Fibroblast of lung (primary cell): Measurements from ENCODE around the gene LACRT. TPM values are rescaled to one million over a fixed set of nuclear protein-coding genes. Genes with fewer than 3 reads are reported as not detected.
"Not testable (repeated sequence)": the region's sequence is repeated elsewhere in the genome, so short reads cannot be mapped to it uniquely, and the experiment has no call there.

ENCODE experiments used
- DNase-seq, 2 donors: peaks; one replicate each; pipeline versions ENCODE4 v3.0.0 to v3.0.0-alpha.2; 2010; ENCODE audit warnings: low read depth in 2 of 2
- H2AFZ ChIP-seq: 2 replicates; pipeline ENCODE4 v1.5.1; 2012; ENCODE audit warnings: low read length, control low read depth, inconsistent platforms
- H3K27ac ChIP-seq: 2 replicates; pipeline ENCODE4 v1.5.1; 2011; ENCODE audit warnings: low read length, control low read depth; ENCODE audit not compliant: insufficient read depth
- H3K27me3 ChIP-seq: 2 replicates; pipeline ENCODE4 v1.5.1; 2011; ENCODE audit warnings: mild to moderate bottlenecking, low read length; ENCODE audit not compliant: control insufficient read depth, insufficient read depth
- H3K36me3 ChIP-seq: 2 replicates; pipeline ENCODE4 v1.5.1; 2011; ENCODE audit warnings: low read length; ENCODE audit not compliant: control insufficient read depth, insufficient read depth
- H3K4me1 ChIP-seq: 2 replicates; pipeline ENCODE4 v1.5.1; 2011; ENCODE audit warnings: low read length; ENCODE audit not compliant: control insufficient read depth, insufficient read depth; ENCODE audit errors: extremely low read depth
- H3K4me2 ChIP-seq: 2 replicates; pipeline ENCODE4 v1.5.1; 2011; ENCODE audit warnings: low read length, control low read depth; ENCODE audit not compliant: insufficient read depth; ENCODE audit errors: extremely low read depth
- H3K4me3 ChIP-seq, 4 experiments: fragments of 200-600 bp in 1 of 4; sonication (generic) in 1 of 4; replicated peaks in 1 of 4; 2 replicates each; pipeline ENCODE4 v1.5.1; 2011 to 2016; ENCODE audit warnings: low read length in 4 of 4, low read depth in 3 of 4, mild to moderate bottlenecking in 3 of 4, control low read depth in 2 of 4, inconsistent platforms in 1 of 4, mixed read lengths in 1 of 4; ENCODE audit not compliant: insufficient read depth in 1 of 4; ENCODE audit errors: control extremely low read depth in 1 of 4
- H3K79me2 ChIP-seq: 2 replicates; pipeline ENCODE4 v1.5.1; 2012; ENCODE audit warnings: mild to moderate bottlenecking, low read length, inconsistent platforms; ENCODE audit not compliant: control insufficient read depth, insufficient read depth
- H3K9ac ChIP-seq: 2 replicates; pipeline ENCODE4 v1.5.1; 2011; ENCODE audit warnings: mild to moderate bottlenecking, low read length, control low read depth; ENCODE audit not compliant: insufficient read depth
- H3K9me3 ChIP-seq: 2 replicates; pipeline ENCODE4 v1.5.1; 2012; ENCODE audit warnings: low read depth, low read length; ENCODE audit not compliant: control insufficient read depth, insufficient read depth
- H4K20me1 ChIP-seq: 2 replicates; pipeline ENCODE4 v1.5.1; 2011; ENCODE audit warnings: low read length; ENCODE audit not compliant: control insufficient read depth, insufficient read depth; ENCODE audit errors: extremely low read depth
- EZH2 ChIP-seq: IDR thresholded peaks from 2 replicates; pipeline ENCODE4 v1.5.1; 2012; ENCODE audit warnings: low read length, control low read depth, mild to moderate bottlenecking; ENCODE audit errors: missing control alignments
- polyA plus RNA-seq, 2 donors: library from polyadenylated mRNA; depleted of rRNA in 1 of 2; stranded (reverse) in 1 of 2; unstranded in 1 of 2; fragments of >200 nt; gene quantifications; 2 replicates each; pipeline ENCODE4 v1.2.1, GENCODE V29; 2011 to 2012; ENCODE audit warnings: missing spikeins in 1 of 2
- total RNA-seq: library from RNA; depleted of rRNA; stranded (reverse); fragments of >200 nt; gene quantifications from 2 replicates; pipeline ENCODE4 v1.2.1, GENCODE V29; 2014
- TF ChIP-seq, protein P1 (sequence below), 2 donors: IDR thresholded peaks in 1 of 2; conservative IDR thresholded peaks in 1 of 2; 1 replicate in 1 of 2; 2 replicates in 1 of 2; pipeline ENCODE4 v1.5.1; 2011 to 2012; ENCODE audit warnings: low read length in 2 of 2, control low read depth in 1 of 2, inconsistent platforms in 1 of 2, low read depth in 1 of 2, mild to moderate bottlenecking in 1 of 2

Gene LACRT
- total and polyA plus RNA-seq, 2 donors (not counting 1 experiment from before 2014, with no cell fraction given), result not detected

DNA sequence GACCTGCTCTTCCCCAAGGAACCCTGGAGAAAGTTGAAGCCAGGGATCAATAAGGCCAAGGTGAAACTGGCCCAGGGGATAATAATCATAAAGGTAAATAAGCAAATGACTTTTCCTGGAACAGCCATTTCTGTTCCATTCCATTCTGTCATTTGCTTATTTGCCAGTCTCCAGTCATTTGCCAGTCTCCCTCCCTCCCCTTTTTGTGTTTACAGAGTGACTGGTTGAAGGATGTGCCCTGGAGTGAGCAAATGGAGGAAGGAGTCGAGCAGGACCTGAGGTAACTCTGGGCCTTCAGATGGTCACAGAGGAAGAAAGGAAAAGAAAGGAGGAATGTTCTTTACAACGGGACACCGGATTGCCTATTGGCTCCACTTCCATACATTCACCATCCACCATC is 31.3 kb upstream of the LACRT start:
- H3K79me2 ChIP-seq, result no peaks in the 10 kb centered on the region
- H3K4me3 ChIP-seq, result no peak overlapping the region
- TF ChIP-seq, protein P1, sequence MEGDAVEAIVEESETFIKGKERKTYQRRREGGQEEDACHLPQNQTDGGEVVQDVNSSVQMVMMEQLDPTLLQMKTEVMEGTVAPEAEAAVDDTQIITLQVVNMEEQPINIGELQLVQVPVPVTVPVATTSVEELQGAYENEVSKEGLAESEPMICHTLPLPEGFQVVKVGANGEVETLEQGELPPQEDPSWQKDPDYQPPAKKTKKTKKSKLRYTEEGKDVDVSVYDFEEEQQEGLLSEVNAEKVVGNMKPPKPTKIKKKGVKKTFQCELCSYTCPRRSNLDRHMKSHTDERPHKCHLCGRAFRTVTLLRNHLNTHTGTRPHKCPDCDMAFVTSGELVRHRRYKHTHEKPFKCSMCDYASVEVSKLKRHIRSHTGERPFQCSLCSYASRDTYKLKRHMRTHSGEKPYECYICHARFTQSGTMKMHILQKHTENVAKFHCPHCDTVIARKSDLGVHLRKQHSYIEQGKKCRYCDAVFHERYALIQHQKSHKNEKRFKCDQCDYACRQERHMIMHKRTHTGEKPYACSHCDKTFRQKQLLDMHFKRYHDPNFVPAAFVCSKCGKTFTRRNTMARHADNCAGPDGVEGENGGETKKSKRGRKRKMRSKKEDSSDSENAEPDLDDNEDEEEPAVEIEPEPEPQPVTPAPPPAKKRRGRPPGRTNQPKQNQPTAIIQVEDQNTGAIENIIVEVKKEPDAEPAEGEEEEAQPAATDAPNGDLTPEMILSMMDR (conservative IDR thresholded peaks at IDR 0.05 in 1 of 2, IDR thresholded peaks at IDR 0.05 in 1 of 2; ENCODE audit: low read depth in 1 of 2, low read length in 2 of 2), result no peak
- TF ChIP-seq EZH2, result no peak
- H3K36me3 ChIP-seq, result no peaks in the 10 kb centered on the region
- no peaks in the 10 kb centered on the region for H3K9me3 ChIP-seq
- H4K20me1 ChIP-seq, result no peaks in the 10 kb centered on the region
- DNase-seq, result no peak
- H3K9ac ChIP-seq, result no peak overlapping the region
- no peak overlapping the region for H3K27ac ChIP-seq
- no peak overlapping the region for H3K4me2 ChIP-seq
- no peaks in the 10 kb centered on the region for H3K27me3 ChIP-seq
- no peaks in the 10 kb centered on the region for H3K4me1 ChIP-seq
- H2AFZ ChIP-seq, result no peak overlapping the region

GRCh38 chr12:54665022-54665635 is 30.4 kb upstream of the LACRT start:
- not testable (repeated sequence) for H3K36me3 ChIP-seq, H3K27me3 ChIP-seq, H3K4me3 ChIP-seq, H3K9ac ChIP-seq, H3K4me1 ChIP-seq, H3K27ac ChIP-seq, H3K9me3 ChIP-seq, DNase-seq, H2AFZ ChIP-seq, H4K20me1 ChIP-seq, H3K4me2 ChIP-seq, H3K79me2 ChIP-seq

- Histone ChIP-seq H3K9me3 (no peaks in the 10 kb centered on the region), H4K20me1 (no peaks in the 10 kb centered on the region), H3K27me3 (no peaks in the 10 kb centered on the region), H3K27ac (no peak overlapping the region), H2AFZ (no peak overlapping the region), H3K4me3 (no peak overlapping the region), H3K4me1 (no peaks in the 10 kb centered on the region), H3K36me3 (no peaks in the 10 kb centered on the region), H3K9ac (no peak overlapping the region), H3K79me2 (no peaks in the 10 kb centered on the region), H3K4me2 (no peak overlapping the region)
- no peak for DNase-seq
- TF ChIP-seq, protein P1 (conservative IDR thresholded peaks at IDR 0.05 in 1 of 2, IDR thresholded peaks at IDR 0.05 in 1 of 2; ENCODE audit: low read depth in 1 of 2, low read length in 2 of 2), result no peak
- TF ChIP-seq EZH2, result no peak
Measured at GRCh38 chr12:54663603-54664002, 28.9 kb upstream of the LACRT start.
